ENCODE measurements around the gene ATL3.

DNA sequence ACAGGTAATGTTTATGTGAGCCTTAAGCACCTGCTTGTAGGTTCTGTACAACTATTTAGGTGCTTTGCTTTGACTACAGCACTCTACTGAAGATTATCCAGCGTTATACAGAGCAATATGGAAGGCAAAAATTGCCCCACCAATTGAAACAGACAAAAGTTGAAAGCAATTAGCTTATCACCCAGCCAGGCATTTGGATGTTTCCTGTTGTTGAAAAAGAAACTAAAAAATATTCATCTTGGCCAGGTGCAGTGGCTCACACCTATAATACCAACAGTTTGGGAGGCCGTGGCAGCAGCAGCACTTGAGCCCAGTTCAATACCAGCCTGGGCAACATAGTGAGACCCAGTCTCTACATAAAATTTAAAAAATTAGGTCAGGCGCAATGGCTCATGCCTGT is 18.5 kb downstream of the ATL3 start:
- TF ChIP-seq CTCF (IDR thresholded peaks at IDR 0.05), result no peak
- no peak for TF ChIP-seq POLR2A (IDR thresholded peaks at IDR 0.05)

Measured in heart left ventricle (tissue), 13 donors.